ENCODE data around the gene SLCO3A1.

The SLCO3A1 gene

GRCh38 chr15:92120094-92120795 is 266.7 kb downstream of the SLCO3A1 start:
- Histone ChIP-seq H3K4me3 (ENCODE audit: low read depth, low read length) (no peak overlapping the region), H3K27ac (no peak overlapping the region), H3K27me3 (ENCODE audit: insufficient read depth, low read depth, severe bottlenecking) (peaks cover 70% of the 10 kb centered on the region), H3K36me3 (no peaks in the 10 kb centered on the region), H3K9me3 (ENCODE audit: severe bottlenecking) (no peaks in the 10 kb centered on the region)
- TF ChIP-seq CTCF (IDR thresholded peaks at IDR 0.05; ENCODE audit: low read depth, low read length), result no peak
- no peak for DNase-seq

- peaks cover 72% of the 10 kb centered on the region for H3K27me3 ChIP-seq (ENCODE audit: insufficient read depth, low read depth, severe bottlenecking)
- H3K9me3 ChIP-seq (ENCODE audit: severe bottlenecking), result no peaks in the 10 kb centered on the region
- no peaks in the 10 kb centered on the region for H3K36me3 ChIP-seq
- no peak overlapping the region for H3K4me3 ChIP-seq (ENCODE audit: low read depth, low read length)
- no peak for DNase-seq
- TF ChIP-seq CTCF (IDR thresholded peaks at IDR 0.05; ENCODE audit: low read depth, low read length), result no peak
- no peak overlapping the region for H3K27ac ChIP-seq
Measured at GRCh38 chr15:92121047-92121446, 267.5 kb downstream of the SLCO3A1 start.

GRCh38 chr15:92122259-92122658 is 268.8 kb downstream of the SLCO3A1 start:
- Histone ChIP-seq H3K9me3 (ENCODE audit: severe bottlenecking) (no peaks in the 10 kb centered on the region), H3K27ac (no peak overlapping the region), H3K27me3 (ENCODE audit: insufficient read depth, low read depth, severe bottlenecking) (peaks cover 73% of the 10 kb centered on the region), H3K4me3 (ENCODE audit: low read depth, low read length) (no peak overlapping the region), H3K36me3 (no peaks in the 10 kb centered on the region)
- no peak for TF ChIP-seq CTCF (IDR thresholded peaks at IDR 0.05; ENCODE audit: low read depth, low read length)
- no peak for DNase-seq

GRCh38 chr15:92123962-92124656 is 270.6 kb downstream of the SLCO3A1 start:
- DNase-seq, result no peak
- no peak overlapping the region for H3K4me3 ChIP-seq (ENCODE audit: low read depth, low read length)
- TF ChIP-seq CTCF (IDR thresholded peaks at IDR 0.05; ENCODE audit: low read depth, low read length), result no peak
- no peak overlapping the region for H3K27ac ChIP-seq
- no peaks in the 10 kb centered on the region for H3K9me3 ChIP-seq (ENCODE audit: severe bottlenecking)
- H3K36me3 ChIP-seq, result no peaks in the 10 kb centered on the region
- H3K27me3 ChIP-seq (ENCODE audit: insufficient read depth, low read depth, severe bottlenecking), result peaks cover 76% of the 10 kb centered on the region

GRCh38 chr15:92124657-92125010 is 271.1 kb downstream of the SLCO3A1 start:
- peaks cover 72% of the 10 kb centered on the region for H3K27me3 ChIP-seq (ENCODE audit: insufficient read depth, low read depth, severe bottlenecking)
- TF ChIP-seq CTCF (IDR thresholded peaks at IDR 0.05; ENCODE audit: low read depth, low read length), result no peak
- no peak overlapping the region for H3K27ac ChIP-seq
- no peak for DNase-seq
- H3K36me3 ChIP-seq, result no peaks in the 10 kb centered on the region
- H3K4me3 ChIP-seq (ENCODE audit: low read depth, low read length), result no peak overlapping the region
- H3K9me3 ChIP-seq (ENCODE audit: severe bottlenecking), result no peaks in the 10 kb centered on the region

All from WERI-Rb-1 (cell line).